Endodermal cell (in vitro differentiated cells): ENCODE data around the gene ZNF282. TPM values are rescaled to one million over a fixed set of nuclear protein-coding genes. Genes with fewer than 3 reads are reported as not detected.
"Not testable (repeated sequence)": the region's sequence is repeated elsewhere in the genome, so short reads cannot be mapped to it uniquely, and the experiment has no call there.

Experiments
- DNase-seq: peaks from one replicate; pipeline ENCODE4 v3.0.0-alpha.2; 2017
- H3K27ac ChIP-seq: 2 replicates; pipeline ENCODE4 v1.5.1; 2013; ENCODE audit warnings: mild to moderate bottlenecking, low read depth, low read length, moderate library complexity
- H3K27me3 ChIP-seq: 2 replicates; pipeline ENCODE4 v1.6.1; 2013; ENCODE audit warnings: mild to moderate bottlenecking, low read length, moderate library complexity; ENCODE audit not compliant: insufficient read depth, control insufficient read depth, poor library complexity, severe bottlenecking
- H3K36me3 ChIP-seq: 2 replicates; pipeline ENCODE4 v1.7.0; 2013; ENCODE audit warnings: mild to moderate bottlenecking, low read length, moderate library complexity; ENCODE audit not compliant: control insufficient read depth, insufficient read depth
- H3K4me1 ChIP-seq: one replicate; pipeline ENCODE4 v1.7.0; 2013; ENCODE audit warnings: low read length; ENCODE audit not compliant: control insufficient read depth, insufficient read depth
- H3K4me3 ChIP-seq: 2 replicates; pipeline ENCODE4 v1.5.1; 2013; ENCODE audit warnings: mild to moderate bottlenecking, low read length, moderate library complexity
- H3K9ac ChIP-seq: 2 replicates; pipeline ENCODE4 v1.6.1; 2013; ENCODE audit warnings: mild to moderate bottlenecking, low read length, moderate library complexity; ENCODE audit not compliant: poor library complexity, severe bottlenecking; ENCODE audit errors: extremely low read depth
- H3K9me3 ChIP-seq: 2 replicates; pipeline ENCODE4 v1.6.1; 2013; ENCODE audit warnings: mild to moderate bottlenecking, low read length, moderate library complexity; ENCODE audit not compliant: control insufficient read depth
- H3K27ac Mint-ChIP-seq: 2 replicates; pipeline ENCODE4 v1.8.0; 2020; ENCODE audit warnings: mixed read lengths
- H3K27me3 Mint-ChIP-seq: 2 replicates; pipeline ENCODE4 v1.8.0; 2021; ENCODE audit warnings: mild to moderate bottlenecking, mixed read lengths; ENCODE audit not compliant: insufficient read depth
- H3K36me3 Mint-ChIP-seq: 2 replicates; pipeline ENCODE4 v1.8.0; 2020; ENCODE audit warnings: low read depth, mixed read lengths
- H3K4me1 Mint-ChIP-seq: 2 replicates; pipeline ENCODE4 v1.8.0; 2020; ENCODE audit warnings: mixed read lengths
- H3K4me3 Mint-ChIP-seq: 2 replicates; pipeline ENCODE4 v1.8.0; 2020; ENCODE audit warnings: mild to moderate bottlenecking, moderate library complexity, mixed read lengths
- H3K9me3 Mint-ChIP-seq: 2 replicates; pipeline ENCODE4 v1.8.0; 2020; ENCODE audit warnings: mild to moderate bottlenecking, mixed read lengths
- WGBS, 2 experiments: methylation state at CpG; one replicate each; pipeline versions ENCODE4 v1.1.5 to v1.1.7; 2013; ENCODE audit warnings: missing lambda C conversion rate in 2 of 2, mixed read lengths in 1 of 2; ENCODE audit not compliant: insufficient coverage in 1 of 2, insufficient read length in 1 of 2; 5-methylcytosine and 5-hydroxymethylcytosine counted together
- total RNA-seq, 2 donors: library from RNA; stranded (reverse); fragmentation: NEBNext Ultra II Directional in 1 of 2; extraction: Animal tissue kit (Norgen Biotek cat#: 25700) in 1 of 2; gene quantifications; 2 replicates in 1 of 2; 3 replicates in 1 of 2; pipeline ENCODE4 v1.2.1, GENCODE V29; 2021
- TF ChIP-seq, protein P1 (sequence below): fragments of 200-600 bp; sonication (generic); conservative IDR thresholded peaks from 2 replicates; pipeline ENCODE4 v1.5.0; 2021; ENCODE audit warnings: antibody characterized with exemption, mild to moderate bottlenecking

Gene ZNF282
- total RNA-seq, 2 donors from 2014 or later, result 28.8 to 29.8 TPM

DNA sequence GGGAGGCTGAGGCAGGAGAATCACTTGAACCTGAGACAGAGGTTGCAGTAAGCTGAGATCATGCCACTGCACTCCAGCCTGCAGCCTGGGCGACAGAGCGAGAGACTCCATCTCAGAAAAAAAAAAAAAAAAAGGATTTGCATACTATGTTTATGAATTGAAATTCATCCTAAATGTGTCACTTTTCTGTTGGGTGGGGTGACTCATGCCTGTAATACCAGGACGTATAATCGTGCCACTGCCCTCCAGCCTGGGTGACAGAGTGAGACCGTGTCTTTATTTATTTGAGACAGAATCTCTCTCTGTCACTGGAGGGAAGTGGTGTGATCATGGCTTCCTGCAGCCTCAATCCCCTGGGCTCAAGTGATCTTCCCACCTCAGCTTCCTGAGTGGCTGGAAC is 49.9 kb downstream of the ZNF282 start:
- Mint-ChIP-seq H3K27me3 (no peaks in the 10 kb centered on the region), H3K4me3 (no peak overlapping the region), H3K4me1 (peaks cover 4% of the 10 kb centered on the region), H3K27ac (no peak overlapping the region), H3K36me3 (peaks cover 25% of the 10 kb centered on the region), H3K9me3 (peaks cover 12% of the 10 kb centered on the region)
- 82 to 93% methylated on average over 5 of the region's 5 CpGs for WGBS, 2 experiments
- H3K27me3 ChIP-seq, result no peaks in the 10 kb centered on the region
- TF ChIP-seq, protein P1, sequence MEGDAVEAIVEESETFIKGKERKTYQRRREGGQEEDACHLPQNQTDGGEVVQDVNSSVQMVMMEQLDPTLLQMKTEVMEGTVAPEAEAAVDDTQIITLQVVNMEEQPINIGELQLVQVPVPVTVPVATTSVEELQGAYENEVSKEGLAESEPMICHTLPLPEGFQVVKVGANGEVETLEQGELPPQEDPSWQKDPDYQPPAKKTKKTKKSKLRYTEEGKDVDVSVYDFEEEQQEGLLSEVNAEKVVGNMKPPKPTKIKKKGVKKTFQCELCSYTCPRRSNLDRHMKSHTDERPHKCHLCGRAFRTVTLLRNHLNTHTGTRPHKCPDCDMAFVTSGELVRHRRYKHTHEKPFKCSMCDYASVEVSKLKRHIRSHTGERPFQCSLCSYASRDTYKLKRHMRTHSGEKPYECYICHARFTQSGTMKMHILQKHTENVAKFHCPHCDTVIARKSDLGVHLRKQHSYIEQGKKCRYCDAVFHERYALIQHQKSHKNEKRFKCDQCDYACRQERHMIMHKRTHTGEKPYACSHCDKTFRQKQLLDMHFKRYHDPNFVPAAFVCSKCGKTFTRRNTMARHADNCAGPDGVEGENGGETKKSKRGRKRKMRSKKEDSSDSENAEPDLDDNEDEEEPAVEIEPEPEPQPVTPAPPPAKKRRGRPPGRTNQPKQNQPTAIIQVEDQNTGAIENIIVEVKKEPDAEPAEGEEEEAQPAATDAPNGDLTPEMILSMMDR, result no peak
- no peak overlapping the region for H3K4me3 ChIP-seq
- H3K9ac ChIP-seq, result no peak overlapping the region
- peaks cover 4% of the 10 kb centered on the region for H3K36me3 ChIP-seq
- no peaks in the 10 kb centered on the region for H3K4me1 ChIP-seq
- H3K27ac ChIP-seq, result no peak overlapping the region
- H3K9me3 ChIP-seq, result peaks cover 10% of the 10 kb centered on the region
- DNase-seq, result no peak

DNA sequence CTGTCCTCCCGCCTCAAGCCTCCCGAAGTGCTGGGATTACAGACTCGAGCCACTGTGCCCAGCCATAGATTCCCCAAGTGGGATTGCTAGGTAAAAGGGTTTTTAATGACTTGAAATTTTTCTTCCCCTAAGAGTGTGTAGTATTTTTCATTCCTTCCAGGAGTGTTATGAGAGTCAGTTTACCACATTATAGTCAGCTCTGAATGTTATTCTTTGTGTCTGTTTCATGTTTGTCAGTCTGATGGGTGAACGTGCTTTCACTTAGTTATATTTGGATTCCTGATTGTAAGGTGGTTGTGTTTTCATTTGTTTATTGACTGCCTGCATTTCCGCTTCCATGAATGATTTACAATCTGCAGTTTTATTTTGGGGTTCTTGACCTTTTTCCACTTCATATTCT is 50.4 kb downstream of the ZNF282 start:
- H3K27me3 ChIP-seq, result no peaks in the 10 kb centered on the region
- H3K4me1 ChIP-seq, result no peaks in the 10 kb centered on the region
- H3K4me3 Mint-ChIP-seq, result no peak overlapping the region
- peaks cover 12% of the 10 kb centered on the region for H3K9me3 Mint-ChIP-seq
- no peak overlapping the region for H3K4me3 ChIP-seq
- 94 to 100% methylated on average over 1 to 4 of the region's 5 CpGs for WGBS, 2 experiments
- H3K36me3 ChIP-seq, result peaks cover 6% of the 10 kb centered on the region
- no peak overlapping the region for H3K9ac ChIP-seq
- no peaks in the 10 kb centered on the region for H3K27me3 Mint-ChIP-seq
- H3K27ac Mint-ChIP-seq, result no peak overlapping the region
- no peaks in the 10 kb centered on the region for H3K4me1 Mint-ChIP-seq
- peaks cover 30% of the 10 kb centered on the region for H3K36me3 Mint-ChIP-seq
- H3K9me3 ChIP-seq, result peaks cover 10% of the 10 kb centered on the region
- no peak for DNase-seq
- TF ChIP-seq, protein P1, result no peak
- H3K27ac ChIP-seq, result no peak overlapping the region

DNA sequence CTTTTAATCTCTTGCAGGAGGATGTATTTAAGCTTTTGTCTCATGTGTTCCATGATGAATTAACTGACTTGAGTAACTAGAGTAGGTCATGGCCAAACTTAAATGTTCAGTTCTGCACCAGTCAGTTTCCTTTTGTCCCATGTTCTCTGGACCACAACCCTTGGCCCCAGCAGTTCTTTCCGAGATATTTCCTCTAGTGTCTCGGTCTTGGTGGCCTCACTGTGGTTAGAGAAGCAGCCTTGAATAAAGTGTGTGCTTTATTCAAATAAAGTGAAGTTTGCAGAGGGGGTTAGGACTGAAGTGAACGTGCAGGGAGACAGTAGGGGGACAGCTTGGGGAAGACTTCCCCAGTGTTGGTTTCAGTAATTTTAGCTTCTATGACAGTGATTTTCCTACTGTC is 53.4 kb downstream of the ZNF282 start:
- Mint-ChIP-seq H3K36me3 (peaks cover 41% of the 10 kb centered on the region), H3K9me3 (no peaks in the 10 kb centered on the region), H3K4me3 (no peak overlapping the region), H3K27ac (no peak overlapping the region), H3K27me3 (no peaks in the 10 kb centered on the region), H3K4me1 (no peaks in the 10 kb centered on the region)
- H3K27me3 ChIP-seq, result no peaks in the 10 kb centered on the region
- H3K27ac ChIP-seq, result no peak overlapping the region
- H3K4me3 ChIP-seq, result no peak overlapping the region
- H3K36me3 ChIP-seq, result peaks cover 28% of the 10 kb centered on the region
- H3K9me3 ChIP-seq, result no peaks in the 10 kb centered on the region
- DNase-seq, result no peak
- no peaks in the 10 kb centered on the region for H3K4me1 ChIP-seq
- TF ChIP-seq, protein P1, result no peak
- no peak overlapping the region for H3K9ac ChIP-seq
- 94 to 100% methylated on average over 2 to 3 of the region's 3 CpGs for WGBS, 2 experiments

DNA sequence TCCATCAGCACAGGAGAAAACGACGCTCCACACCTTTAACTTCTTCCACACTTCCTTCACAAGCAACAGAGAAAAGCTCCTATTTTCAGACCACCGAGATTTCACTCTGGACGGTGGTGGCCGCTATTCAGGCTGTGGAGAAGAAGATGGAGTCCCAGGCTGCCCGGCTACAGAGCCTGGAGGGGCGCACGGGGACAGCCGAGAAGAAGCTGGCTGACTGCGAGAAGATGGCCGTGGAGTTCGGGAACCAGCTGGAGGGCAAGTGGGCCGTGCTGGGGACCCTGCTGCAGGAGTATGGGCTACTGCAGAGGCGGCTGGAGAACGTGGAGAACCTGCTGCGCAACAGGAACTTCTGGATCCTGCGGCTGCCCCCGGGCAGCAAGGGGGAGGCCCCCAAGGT is 54.8 kb downstream of the ZNF282 start:
- H3K27me3 ChIP-seq, H3K9me3 Mint-ChIP-seq, H3K9ac ChIP-seq, H3K4me1 Mint-ChIP-seq, H3K9me3 ChIP-seq, H3K4me1 ChIP-seq, H3K4me3 Mint-ChIP-seq, H3K27ac ChIP-seq, H3K4me3 ChIP-seq, H3K27me3 Mint-ChIP-seq, H3K27ac Mint-ChIP-seq, DNase-seq: not testable (repeated sequence)
- WGBS, 2 experiments, result 94 to 96% methylated on average over 18 of the region's 18 CpGs
- H3K36me3 Mint-ChIP-seq, result peaks cover 43% of the 10 kb centered on the region
- peaks cover 42% of the 10 kb centered on the region for H3K36me3 ChIP-seq

DNA sequence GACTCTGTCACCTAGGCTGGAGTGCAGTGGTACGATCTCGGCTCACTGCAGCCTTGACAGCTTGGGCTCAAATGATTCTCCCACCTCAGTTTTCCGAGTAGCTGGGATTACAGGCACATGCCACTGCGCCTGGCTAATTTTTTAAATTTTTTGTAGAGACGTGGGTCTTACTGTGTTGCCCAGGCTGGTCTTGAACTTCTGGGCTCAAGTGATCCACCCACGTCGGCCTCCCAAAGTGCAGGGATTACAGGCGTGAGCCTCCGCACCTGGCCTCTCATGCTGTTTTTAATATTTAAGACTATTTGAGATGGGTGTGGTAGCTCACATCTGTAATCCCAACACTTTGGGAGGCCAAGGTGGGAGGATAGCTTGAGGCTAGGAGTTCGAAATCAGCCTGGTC is 56.2 kb downstream of the ZNF282 start:
- not testable (repeated sequence) for H3K4me1 ChIP-seq, H3K4me3 ChIP-seq, H3K27ac Mint-ChIP-seq, H3K4me1 Mint-ChIP-seq, H3K27ac ChIP-seq, DNase-seq, H3K9me3 Mint-ChIP-seq, H3K9ac ChIP-seq, H3K27me3 ChIP-seq, H3K9me3 ChIP-seq, H3K27me3 Mint-ChIP-seq, H3K4me3 Mint-ChIP-seq
- H3K36me3 ChIP-seq, result peaks cover 51% of the 10 kb centered on the region
- peaks cover 46% of the 10 kb centered on the region for H3K36me3 Mint-ChIP-seq
- WGBS, 2 experiments, result 95 to 97% methylated on average over 9 to 10 of the region's 10 CpGs
